Hepatocyte (in vitro differentiated cells): ENCODE measurements around the gene MYO1B.

ENCODE experiments used
- CTCF ChIP-seq: fragments of 200-600 bp; sonication (generic); IDR thresholded peaks from 2 replicates; pipeline ENCODE4 v1.5.1; 2016; ENCODE audit warnings: antibody characterized with exemption, mild to moderate bottlenecking; ENCODE audit not compliant: poor library complexity
- EZH2phosphoT487 ChIP-seq: fragments of 200-600 bp; sonication (generic); IDR thresholded peaks from one replicate; pipeline ENCODE4 v1.6.1; 2018; ENCODE audit warnings: antibody characterized with exemption, mild to moderate bottlenecking, low read depth, moderate library complexity; ENCODE audit not compliant: unreplicated experiment, severe bottlenecking

GRCh38 chr2:191394043-191394442 is 148.8 kb downstream of the MYO1B start:
- TF ChIP-seq EZH2phosphoT487 (no peak), CTCF (no peak)
